ENCODE measurements around the gene SDK1. TPM values are rescaled to one million over a fixed set of nuclear protein-coding genes. Genes with fewer than 3 reads are reported as not detected.

The SDK1 gene
- total RNA-seq, 4 donors from 2014 or later = under 0.01 to 16.2 (median 7.2) TPM

- TF ChIP-seq POLR2A (IDR thresholded peaks at IDR 0.05) (no peak), CTCF (IDR thresholded peaks at IDR 0.05) (no peak)
- Histone ChIP-seq H3K36me3 (no peaks in the 10 kb centered on the region), H3K4me1 (no peaks in the 10 kb centered on the region), H3K27me3 (no peaks in the 10 kb centered on the region), H3K9me3 (no peaks in the 10 kb centered on the region), H3K4me3 (no peak overlapping the region), H3K27ac (no peak overlapping the region)
- no peak for DNase-seq
- intact Hi-C loops (cut with DNase I; ENCODE audit: low total_unique reads) = no loop called here
Measured at GRCh38 chr7:4297165-4297917, 996.3 kb downstream of the SDK1 start.

- no peak for DNase-seq
- Histone ChIP-seq H3K9me3 (no peaks in the 10 kb centered on the region), H3K36me3 (no peaks in the 10 kb centered on the region), H3K27me3 (no peaks in the 10 kb centered on the region), H3K4me3 (no peak overlapping the region), H3K27ac (no peak overlapping the region), H3K4me1 (no peaks in the 10 kb centered on the region)
- TF ChIP-seq POLR2A (IDR thresholded peaks at IDR 0.05) (no peak), CTCF (IDR thresholded peaks at IDR 0.05) (no peak)
- intact Hi-C loops (cut with DNase I; ENCODE audit: low total_unique reads) = no loop called here
Measured at GRCh38 chr7:4297918-4298219, 996.8 kb downstream of the SDK1 start.

- Histone ChIP-seq H3K27me3 (no peaks in the 10 kb centered on the region), H3K36me3 (no peaks in the 10 kb centered on the region), H3K4me3 (no peak overlapping the region), H3K4me1 (no peaks in the 10 kb centered on the region), H3K9me3 (no peaks in the 10 kb centered on the region), H3K27ac (no peak overlapping the region)
- no peak for DNase-seq
- TF ChIP-seq POLR2A (IDR thresholded peaks at IDR 0.05) = no peak
- no peak for TF ChIP-seq CTCF (IDR thresholded peaks at IDR 0.05)
- intact Hi-C loops (cut with DNase I; ENCODE audit: low total_unique reads) = no loop called here
Measured at GRCh38 chr7:4299431-4299830, 998.4 kb downstream of the SDK1 start.

- no peaks in the 10 kb centered on the region for H3K9me3 ChIP-seq
- no peaks in the 10 kb centered on the region for H3K4me1 ChIP-seq
- TF ChIP-seq POLR2A (IDR thresholded peaks at IDR 0.05) (no peak), CTCF (IDR thresholded peaks at IDR 0.05) (no peak)
- no peaks in the 10 kb centered on the region for H3K36me3 ChIP-seq
- DNase-seq = no peak
- no peak overlapping the region for H3K4me3 ChIP-seq
- intact Hi-C loops (cut with DNase I; ENCODE audit: low total_unique reads) = no loop called here
- H3K27ac ChIP-seq = no peak overlapping the region
- no peaks in the 10 kb centered on the region for H3K27me3 ChIP-seq
Measured at GRCh38 chr7:4302203-4302905, 1001.3 kb downstream of the SDK1 start.

Measured in uterus (tissue), 4 donors.